Ovary (tissue), 10 donors: Measurements from ENCODE around the gene RFPL4AL1. TPM values are rescaled to one million over a fixed set of nuclear protein-coding genes. Genes with fewer than 3 reads are reported as not detected.
"Not testable (repeated sequence)": the region's sequence is repeated elsewhere in the genome, so short reads cannot be mapped to it uniquely, and the experiment has no call there.

Experiments
- DNase-seq, 5 donors: peaks; one replicate each; pipeline ENCODE4 v3.0.0-alpha.2; 2019 to 2020
- H3K27ac ChIP-seq, 2 donors: fragments of 200-600 bp; one replicate each; pipeline versions ENCODE4 v1.5.1 to v1.8.0; 2019 to 2022
- H3K27me3 ChIP-seq: fragments of 200-600 bp; one replicate; pipeline ENCODE4 v1.8.0; 2022
- H3K36me3 ChIP-seq: fragments of 200-600 bp; sonication (generic); one replicate; pipeline ENCODE4 v1.5.1; 2019
- H3K4me1 ChIP-seq: one replicate; pipeline ENCODE4 v1.8.1; 2013; ENCODE audit warnings: mild to moderate bottlenecking, moderate library complexity; ENCODE audit not compliant: insufficient read depth
- H3K4me3 ChIP-seq: fragments of 200-600 bp; sonication (generic); one replicate; pipeline ENCODE4 v1.5.1; 2017
- H3K9me3 ChIP-seq, 2 donors: fragments of 200-600 bp in 1 of 2; sonication (generic) in 1 of 2; one replicate each; pipeline versions ENCODE4 v1.5.1 to v1.8.1; 2013 to 2019; ENCODE audit warnings: mild to moderate bottlenecking in 1 of 2, moderate library complexity in 1 of 2
- CTCF ChIP-seq, 3 donors: fragments of 450-650 bp in 2 of 3; fragments of 200-600 bp in 1 of 3; IDR thresholded peaks; one replicate each; pipeline versions ENCODE4 v1.5.1 to v1.8.0; 2016 to 2022; ENCODE audit warnings: antibody characterized with exemption in 3 of 3, mild to moderate bottlenecking in 1 of 3
- EP300 ChIP-seq: sonication (generic); formaldehyde crosslinking; IDR thresholded peaks from one replicate; pipeline ENCODE4 v1.6.1; 2017; ENCODE audit warnings: antibody characterized with exemption
- POLR2A ChIP-seq: fragments of 450-650 bp; IDR thresholded peaks from one replicate; pipeline ENCODE4 v1.6.1; 2017; ENCODE audit warnings: antibody characterized with exemption, mild to moderate bottlenecking, moderate library complexity
- WGBS, 3 donors: extraction: QIAGEN DNeasy Blood & Tissue Kit in 1 of 3; methylation state at CpG; one replicate each; pipeline versions ENCODE4 v1.1.5 to v1.1.7; 2013 to 2017; 5-methylcytosine and 5-hydroxymethylcytosine counted together
- intact Hi-C, 4 donors: fragments of 100-400 bp; cut with DNase I; formaldehyde crosslinking; loops; one replicate each; pipeline versions ENCODE4 v1.11.0 to v1.15.1; 2022 to 2023
- long read RNA-seq, 3 donors: library from polyadenylated mRNA in 2 of 3; unstranded in 2 of 3; transcript quantifications; one replicate each; pipeline ENCODE4 v2.0.0 and lab custom pipeline, GENCODE V29; 2021 to 2026
- polyA plus RNA-seq, 2 donors: library from polyadenylated mRNA; stranded (reverse); fragments of 200-250 nt in 1 of 2; fragments of 350-450 nt in 1 of 2; fragmentation: Illumina TruSeq in 1 of 2; extraction: RNeasy Lipid Tissue Mini Kit (QIAGEN cat#74804) in 1 of 2; gene quantifications; one replicate each; pipeline ENCODE4 v1.2.3, GENCODE V29; 2013 to 2014
- total RNA-seq, 7 donors: library from RNA; depleted of rRNA in 2 of 7; stranded (reverse); fragments of >200 nt in 2 of 7; fragmentation: NEBNext Ultra II Directional in 3 of 7; extraction: Animal tissue kit (Norgen Biotek cat#: 25700) in 3 of 7; gene quantifications; one replicate each; pipeline versions ENCODE4 v1.1.0 to v1.2.4, GENCODE V29; 2016 to 2023
- donor health status: DM: no; HTN: no; CAD: no; lungs with moderate emphysema.
- donor health status: DM: no; HTN: no; CAD: no.
- donor health status: Bipolar disorder and iron deficiency.
- donor health status: DM: yes; HTN: yes; CAD: no.
- donor health status: DM: no; HTN: no; CAD: no.
- donor health status: DM: yes; HTN: yes; CAD: no.

The RFPL4AL1 gene
- total RNA-seq (under 1 TPM in 1 of 7 donors, not detected in 6; 0.54 TPM), polyA plus RNA-seq (not detected)
- long read RNA-seq, donor 1, result 0 reads
- long read RNA-seq, donor 2, result 0 reads
- long read RNA-seq, donor 3, result 0 reads

GRCh38 chr19:55768818-55769217 lies at the start of gene RFPL4AL1:
Gene RFPL4AL1, plus strand, starts transcription at chr19:55769118. Its CDS starts 2,687 bp downstream, at chr19:55771805.
- H3K4me1 ChIP-seq, intact Hi-C loops, DNase-seq, H3K36me3 ChIP-seq, H3K27me3 ChIP-seq, H3K4me3 ChIP-seq, H3K27ac ChIP-seq, H3K9me3 ChIP-seq: not testable (repeated sequence)
- 77 to 81% (median 79%) methylated on average over 5 to 6 of the region's 6 CpGs for WGBS, 3 donors

- Histone ChIP-seq H3K27ac (no peak overlapping the region), H3K27me3 (no peaks in the 10 kb centered on the region), H3K36me3 (no peaks in the 10 kb centered on the region), H3K4me1 (no peaks in the 10 kb centered on the region), H3K9me3 (no peaks in the 10 kb centered on the region), H3K4me3 (no peak overlapping the region)
- WGBS, 3 donors, result 70 to 71% (median 70%) methylated on average over 5 of the region's 5 CpGs
- intact Hi-C loops, result no loop called here
- TF ChIP-seq EP300 (no peak), CTCF (IDR thresholded peaks at IDR 0.05) (no peak), POLR2A (no peak)
- no peak for DNase-seq
These were observed 48.6 kb upstream of the RFPL4AL1 start for GRCh38 chr19:55720214-55720746.

GRCh38 chr19:55720801-55721200 lies 48.1 kb upstream of the RFPL4AL1 start:
- no peak for DNase-seq
- Histone ChIP-seq H3K27me3 (no peaks in the 10 kb centered on the region), H3K36me3 (no peaks in the 10 kb centered on the region), H3K4me3 (no peak overlapping the region), H3K9me3 (no peaks in the 10 kb centered on the region), H3K27ac (no peak overlapping the region), H3K4me1 (no peaks in the 10 kb centered on the region)
- intact Hi-C loops, result no loop called here
- TF ChIP-seq POLR2A (no peak), EP300 (no peak), CTCF (IDR thresholded peaks at IDR 0.05) (no peak)
- 80 to 93% (median 88%) methylated on average over 3 of the region's 3 CpGs for WGBS, 3 donors

GRCh38 chr19:55723491-55723890 lies 45.4 kb upstream of the RFPL4AL1 start:
- Histone ChIP-seq H3K4me3 (no peak overlapping the region), H3K36me3 (no peaks in the 10 kb centered on the region), H3K27ac (no peak overlapping the region), H3K27me3 (no peaks in the 10 kb centered on the region), H3K4me1 (no peaks in the 10 kb centered on the region), H3K9me3 (no peaks in the 10 kb centered on the region)
- intact Hi-C loops, result no loop called here
- WGBS, 3 donors, result 73 to 84% (median 74%) methylated on average over 8 of the region's 8 CpGs
- no peak for TF ChIP-seq CTCF (IDR thresholded peaks at IDR 0.05)
- no peak for TF ChIP-seq POLR2A
- no peak for TF ChIP-seq EP300
- DNase-seq, result no peak

- intact Hi-C loops, H3K27me3 ChIP-seq, H3K36me3 ChIP-seq, H3K4me1 ChIP-seq, H3K4me3 ChIP-seq, H3K9me3 ChIP-seq, H3K27ac ChIP-seq, DNase-seq: not testable (repeated sequence)
- WGBS, 3 donors, result 65 to 82% (median 72%) methylated on average over 2 of the region's 2 CpGs
These were observed 38.5 kb upstream of the RFPL4AL1 start for GRCh38 chr19:55730378-55730777.
